Measurements from ENCODE around the gene TBC1D1. TPM values are rescaled to one million over a fixed set of nuclear protein-coding genes. Genes with fewer than 3 reads are reported as not detected.
"Not testable (repeated sequence)": the region's sequence is repeated elsewhere in the genome, so short reads cannot be mapped to it uniquely, and the experiment has no call there.

The TBC1D1 gene
- total RNA-seq, 4 donors from 2014 or later: 15.9 to 24.0 (median 20.0) TPM

DNA sequence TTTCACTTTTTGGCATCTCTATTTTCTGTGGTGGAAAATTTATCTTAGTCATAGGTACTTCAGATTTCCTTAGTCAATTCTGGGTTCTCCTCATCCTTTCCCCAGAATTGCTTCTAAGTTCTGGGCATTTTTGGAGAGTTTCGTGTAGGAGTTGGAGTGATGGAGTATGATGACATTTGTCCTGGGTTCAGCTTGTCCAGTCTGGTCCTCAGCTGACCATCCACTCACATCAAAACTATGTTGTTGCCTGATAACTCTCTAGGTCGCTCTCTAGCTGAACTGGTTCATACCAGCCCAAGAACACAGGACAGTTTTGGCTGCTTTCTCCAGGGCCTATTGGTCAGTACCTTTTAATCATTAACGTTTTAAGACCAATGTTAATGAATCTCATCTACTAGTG lies 82.6 kb downstream of the TBC1D1 start:
- intact Hi-C loops (cut with DNase I; ENCODE audit: low total_unique reads): no loop called here
- H3K4me3 ChIP-seq (ENCODE audit: low read depth, poor library complexity, severe bottlenecking): no peak overlapping the region
- TF ChIP-seq, protein P1, sequence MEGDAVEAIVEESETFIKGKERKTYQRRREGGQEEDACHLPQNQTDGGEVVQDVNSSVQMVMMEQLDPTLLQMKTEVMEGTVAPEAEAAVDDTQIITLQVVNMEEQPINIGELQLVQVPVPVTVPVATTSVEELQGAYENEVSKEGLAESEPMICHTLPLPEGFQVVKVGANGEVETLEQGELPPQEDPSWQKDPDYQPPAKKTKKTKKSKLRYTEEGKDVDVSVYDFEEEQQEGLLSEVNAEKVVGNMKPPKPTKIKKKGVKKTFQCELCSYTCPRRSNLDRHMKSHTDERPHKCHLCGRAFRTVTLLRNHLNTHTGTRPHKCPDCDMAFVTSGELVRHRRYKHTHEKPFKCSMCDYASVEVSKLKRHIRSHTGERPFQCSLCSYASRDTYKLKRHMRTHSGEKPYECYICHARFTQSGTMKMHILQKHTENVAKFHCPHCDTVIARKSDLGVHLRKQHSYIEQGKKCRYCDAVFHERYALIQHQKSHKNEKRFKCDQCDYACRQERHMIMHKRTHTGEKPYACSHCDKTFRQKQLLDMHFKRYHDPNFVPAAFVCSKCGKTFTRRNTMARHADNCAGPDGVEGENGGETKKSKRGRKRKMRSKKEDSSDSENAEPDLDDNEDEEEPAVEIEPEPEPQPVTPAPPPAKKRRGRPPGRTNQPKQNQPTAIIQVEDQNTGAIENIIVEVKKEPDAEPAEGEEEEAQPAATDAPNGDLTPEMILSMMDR (IDR thresholded peaks at IDR 0.05): no peak
- no peak for TF ChIP-seq POLR2A (IDR thresholded peaks at IDR 0.05)
- 73 to 92% methylated on average over 3 of the region's 3 CpGs for WGBS, 2 donors
- no peak for DNase-seq (ENCODE audit: low spot score in 2 of 2)

DNA sequence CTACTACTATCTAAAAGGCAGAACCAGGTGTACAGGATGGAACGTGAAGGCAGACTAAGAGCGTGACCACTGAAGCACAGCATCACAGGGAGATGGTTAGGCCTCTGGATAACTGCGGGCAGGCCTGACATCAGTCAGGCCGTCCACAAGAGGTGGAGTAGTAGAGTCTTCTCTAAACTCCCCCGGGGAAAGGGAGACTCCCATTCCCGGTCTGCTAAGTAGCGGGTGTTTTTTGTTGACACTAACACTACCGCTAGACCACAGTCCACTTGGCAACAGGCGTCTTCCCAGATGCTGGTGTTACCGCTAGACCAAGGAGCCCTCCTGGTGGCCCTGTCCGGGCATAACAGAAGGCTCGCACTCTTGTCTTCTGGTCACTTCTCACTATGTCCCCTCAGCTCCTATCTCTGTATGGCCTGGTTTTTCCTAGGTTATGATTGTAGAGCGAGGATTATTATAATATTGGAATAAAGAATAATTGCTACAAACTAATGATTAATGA lies 84.5 kb downstream of the TBC1D1 start:
- intact Hi-C loops (cut with DNase I; ENCODE audit: low total_unique reads); DNase-seq (ENCODE audit: low spot score in 2 of 2); H3K4me3 ChIP-seq (ENCODE audit: low read depth, poor library complexity, severe bottlenecking): not testable (repeated sequence)
- 92 to 95% methylated on average over 13 of the region's 13 CpGs for WGBS, 2 donors

DNA sequence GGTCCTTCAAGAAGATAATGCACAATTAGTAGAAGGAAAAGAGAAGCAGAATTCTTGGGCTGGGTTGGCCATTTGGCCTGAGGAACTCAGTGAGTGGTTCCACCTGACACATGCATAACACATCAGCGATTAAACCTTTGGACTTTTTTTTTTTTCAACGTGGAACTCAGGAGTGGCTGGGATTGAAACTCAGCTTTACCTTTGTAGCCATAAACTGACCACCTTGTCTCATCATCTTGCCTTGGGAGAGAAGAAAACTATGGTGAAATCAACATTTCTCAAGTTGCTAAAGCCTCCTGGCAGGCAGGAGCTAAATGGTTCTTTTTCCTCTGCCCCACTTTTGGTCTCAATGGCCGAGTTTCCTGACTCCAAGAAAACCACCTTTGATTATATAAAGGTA lies 85.6 kb downstream of the TBC1D1 start:
- no peak overlapping the region for H3K4me3 ChIP-seq (ENCODE audit: low read depth, poor library complexity, severe bottlenecking)
- TF ChIP-seq, protein P1 (IDR thresholded peaks at IDR 0.05): no peak
- TF ChIP-seq POLR2A (IDR thresholded peaks at IDR 0.05): no peak
- 39 to 41% methylated on average over 3 of the region's 3 CpGs for WGBS, 2 donors
- intact Hi-C loops (cut with DNase I; ENCODE audit: low total_unique reads): no loop called here
- no peak for DNase-seq (ENCODE audit: low spot score in 2 of 2)

DNA sequence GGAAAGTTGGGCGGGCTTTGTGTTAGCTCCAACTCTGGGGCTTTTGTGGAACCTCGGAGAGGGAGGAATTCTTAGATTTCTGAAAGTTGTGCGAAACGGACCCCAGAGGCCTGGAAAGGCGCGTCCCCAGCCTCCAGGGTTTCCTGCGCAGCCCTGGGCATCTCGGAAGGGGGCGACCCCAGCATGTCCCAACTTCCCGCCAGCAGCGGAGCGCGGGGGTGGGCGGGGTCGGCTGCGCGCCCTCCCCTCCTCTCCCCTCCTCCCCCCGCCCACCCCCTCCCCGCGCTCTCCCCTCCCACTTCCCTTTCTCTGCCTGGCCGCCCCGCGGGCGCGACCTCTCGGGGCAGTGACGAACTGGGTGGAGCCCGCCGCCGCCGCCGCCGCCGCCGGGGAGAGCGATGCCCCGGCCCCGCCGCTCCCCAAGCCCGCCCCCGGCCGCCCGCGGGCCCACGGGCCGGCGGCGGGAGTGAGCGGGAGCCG lies 86.1 kb downstream of the TBC1D1 start:
- DNase-seq (ENCODE audit: low spot score in 2 of 2): peak; percentile 40 to 94
- H3K4me3 ChIP-seq (ENCODE audit: low read depth, poor library complexity, severe bottlenecking): peak overlapping the region; percentile 57
- intact Hi-C loops (cut with DNase I; ENCODE audit: low total_unique reads): no loop called here
- TF ChIP-seq POLR2A (IDR thresholded peaks at IDR 0.05): no peak
- TF ChIP-seq, protein P1 (IDR thresholded peaks at IDR 0.05): no peak
- 2 to 4% methylated on average over 11 to 17 of the region's 50 CpGs for WGBS, 2 donors

DNA sequence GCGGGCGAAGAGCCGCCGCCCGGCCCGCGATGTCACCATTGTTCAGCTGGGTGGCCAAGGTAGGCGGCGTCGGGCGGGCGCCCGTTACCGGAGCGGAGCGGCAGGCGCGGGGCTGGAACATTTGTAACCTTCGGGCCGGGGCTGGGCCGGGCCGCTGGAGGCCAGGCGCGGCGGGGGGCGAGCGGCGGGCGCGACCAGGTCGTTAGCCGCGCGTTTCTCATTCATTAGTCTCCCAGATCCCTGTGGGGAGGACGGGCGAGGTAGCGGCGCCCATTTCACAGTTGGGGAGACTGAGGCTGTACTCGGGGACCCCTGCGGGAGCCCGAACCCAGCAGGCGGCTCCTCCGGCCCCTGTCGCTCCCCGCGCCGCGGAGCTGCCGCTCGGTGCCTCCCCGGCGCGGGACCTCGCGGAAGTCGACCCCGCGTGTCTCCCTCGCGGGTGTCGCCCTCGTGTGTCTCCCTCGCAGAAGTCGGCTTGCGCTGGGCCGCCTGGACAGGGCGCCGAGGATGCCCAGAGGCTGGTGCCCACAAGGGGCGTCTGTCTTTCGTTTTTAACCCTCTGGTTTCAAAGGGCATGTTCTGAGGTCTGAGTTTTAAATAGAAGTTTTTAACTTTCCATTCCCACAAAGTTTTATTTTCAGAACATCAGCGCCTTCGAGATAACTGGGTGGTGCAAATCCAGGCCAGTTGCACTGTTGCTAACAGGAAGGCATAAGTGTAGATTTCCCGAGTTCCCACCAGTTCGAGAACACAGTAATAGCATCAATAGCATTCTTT lies 86.8 kb downstream of the TBC1D1 start:
- no peak for TF ChIP-seq POLR2A (IDR thresholded peaks at IDR 0.05)
- TF ChIP-seq, protein P1 (IDR thresholded peaks at IDR 0.05): no peak
- WGBS, 2 donors: 0% methylated on average over 12 to 32 of the region's 74 CpGs
- intact Hi-C loops (cut with DNase I; ENCODE audit: low total_unique reads): no loop called here
- peak; percentile 29 to 94 for DNase-seq (ENCODE audit: low spot score in 2 of 2)
- peak overlapping the region; percentile 57 for H3K4me3 ChIP-seq (ENCODE audit: low read depth, poor library complexity, severe bottlenecking)

DNA sequence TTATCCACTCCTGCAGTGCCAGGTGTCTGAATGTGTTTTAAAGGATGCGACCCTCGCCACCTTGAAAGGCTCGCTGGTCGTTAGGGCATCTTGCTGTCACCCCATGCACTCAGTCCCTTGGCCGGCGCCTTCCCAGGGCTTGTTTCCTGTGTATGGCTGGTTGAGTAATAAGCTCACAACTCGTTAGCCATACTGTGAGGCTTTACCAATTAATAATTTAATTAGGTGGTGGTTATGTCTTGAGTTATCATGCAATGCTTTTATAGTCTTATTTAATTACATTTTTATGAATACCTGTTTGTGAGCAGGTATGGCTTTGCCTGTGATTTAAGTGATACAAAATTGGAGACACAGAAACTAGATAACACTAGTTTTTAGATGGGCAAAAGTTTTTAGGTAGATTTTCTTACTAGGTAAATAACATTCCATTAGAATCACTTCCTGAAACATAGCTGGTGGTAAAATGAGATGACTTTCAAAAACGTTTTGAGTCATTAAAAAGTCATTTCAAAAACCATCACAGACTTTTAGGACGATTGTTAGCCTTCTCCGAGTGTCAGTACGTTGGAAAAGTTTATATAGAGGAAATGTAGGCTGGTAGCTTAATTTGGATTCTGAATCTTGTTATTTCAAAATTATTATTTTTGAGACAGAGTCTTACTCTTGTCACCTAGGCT lies 87.5 kb downstream of the TBC1D1 start:
- no peak for DNase-seq (ENCODE audit: low spot score in 2 of 2)
- intact Hi-C loops (cut with DNase I; ENCODE audit: low total_unique reads): no loop called here
- 40 to 51% methylated on average over 11 of the region's 11 CpGs for WGBS, 2 donors

More for the DNA sequence above, 87.5 kb downstream of the TBC1D1 start:
- TF ChIP-seq POLR2A (IDR thresholded peaks at IDR 0.05): no peak
- TF ChIP-seq, protein P1 (IDR thresholded peaks at IDR 0.05): no peak
- peak overlapping the region; percentile 57 for H3K4me3 ChIP-seq (ENCODE audit: low read depth, poor library complexity, severe bottlenecking)
